ENCODE measurements around the gene GRK3. TPM values are rescaled to one million over a fixed set of nuclear protein-coding genes. Genes with fewer than 3 reads are reported as not detected.

Gene GRK3
- total RNA-seq, 1 experiment from 2014 or later: 0.98 TPM

Other genes with a start within 250 kb of the GRK3 start
- gene MYO18B, start 177.5 kb downstream of the GRK3 start, total RNA-seq (2014; rRNA removed; shearing (Covaris generic); ENCODE audit: low replicate concordance): not detected in 2 replicates

All from Caki2 (cell line).